Measurements from ENCODE around the gene CYP4F2.

DNA sequence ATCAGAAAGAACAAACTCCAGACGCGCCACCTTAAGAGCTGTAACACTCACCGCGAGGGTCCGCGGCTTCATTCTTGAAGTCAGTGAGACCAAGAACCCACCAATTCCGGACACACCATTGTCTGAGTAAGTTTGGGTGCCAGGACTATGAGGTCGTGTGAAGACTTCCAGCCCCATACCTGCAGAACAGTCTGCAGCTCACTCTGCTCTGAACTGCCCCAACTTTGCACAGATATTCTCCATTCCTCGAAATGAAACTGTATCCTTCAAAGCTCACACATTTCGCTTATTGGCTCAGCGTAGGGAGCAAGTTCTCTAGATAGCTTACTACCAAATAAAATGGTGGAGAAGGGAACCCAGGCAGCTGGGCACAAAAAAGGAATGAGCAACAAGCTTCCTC lies 2.6 kb upstream of the CYP4F2 start:
- TF ChIP-seq, protein P1, sequence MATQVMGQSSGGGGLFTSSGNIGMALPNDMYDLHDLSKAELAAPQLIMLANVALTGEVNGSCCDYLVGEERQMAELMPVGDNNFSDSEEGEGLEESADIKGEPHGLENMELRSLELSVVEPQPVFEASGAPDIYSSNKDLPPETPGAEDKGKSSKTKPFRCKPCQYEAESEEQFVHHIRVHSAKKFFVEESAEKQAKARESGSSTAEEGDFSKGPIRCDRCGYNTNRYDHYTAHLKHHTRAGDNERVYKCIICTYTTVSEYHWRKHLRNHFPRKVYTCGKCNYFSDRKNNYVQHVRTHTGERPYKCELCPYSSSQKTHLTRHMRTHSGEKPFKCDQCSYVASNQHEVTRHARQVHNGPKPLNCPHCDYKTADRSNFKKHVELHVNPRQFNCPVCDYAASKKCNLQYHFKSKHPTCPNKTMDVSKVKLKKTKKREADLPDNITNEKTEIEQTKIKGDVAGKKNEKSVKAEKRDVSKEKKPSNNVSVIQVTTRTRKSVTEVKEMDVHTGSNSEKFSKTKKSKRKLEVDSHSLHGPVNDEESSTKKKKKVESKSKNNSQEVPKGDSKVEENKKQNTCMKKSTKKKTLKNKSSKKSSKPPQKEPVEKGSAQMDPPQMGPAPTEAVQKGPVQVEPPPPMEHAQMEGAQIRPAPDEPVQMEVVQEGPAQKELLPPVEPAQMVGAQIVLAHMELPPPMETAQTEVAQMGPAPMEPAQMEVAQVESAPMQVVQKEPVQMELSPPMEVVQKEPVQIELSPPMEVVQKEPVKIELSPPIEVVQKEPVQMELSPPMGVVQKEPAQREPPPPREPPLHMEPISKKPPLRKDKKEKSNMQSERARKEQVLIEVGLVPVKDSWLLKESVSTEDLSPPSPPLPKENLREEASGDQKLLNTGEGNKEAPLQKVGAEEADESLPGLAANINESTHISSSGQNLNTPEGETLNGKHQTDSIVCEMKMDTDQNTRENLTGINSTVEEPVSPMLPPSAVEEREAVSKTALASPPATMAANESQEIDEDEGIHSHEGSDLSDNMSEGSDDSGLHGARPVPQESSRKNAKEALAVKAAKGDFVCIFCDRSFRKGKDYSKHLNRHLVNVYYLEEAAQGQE (IDR thresholded peaks at IDR 0.05): no peak
- TF ChIP-seq, protein P2, sequence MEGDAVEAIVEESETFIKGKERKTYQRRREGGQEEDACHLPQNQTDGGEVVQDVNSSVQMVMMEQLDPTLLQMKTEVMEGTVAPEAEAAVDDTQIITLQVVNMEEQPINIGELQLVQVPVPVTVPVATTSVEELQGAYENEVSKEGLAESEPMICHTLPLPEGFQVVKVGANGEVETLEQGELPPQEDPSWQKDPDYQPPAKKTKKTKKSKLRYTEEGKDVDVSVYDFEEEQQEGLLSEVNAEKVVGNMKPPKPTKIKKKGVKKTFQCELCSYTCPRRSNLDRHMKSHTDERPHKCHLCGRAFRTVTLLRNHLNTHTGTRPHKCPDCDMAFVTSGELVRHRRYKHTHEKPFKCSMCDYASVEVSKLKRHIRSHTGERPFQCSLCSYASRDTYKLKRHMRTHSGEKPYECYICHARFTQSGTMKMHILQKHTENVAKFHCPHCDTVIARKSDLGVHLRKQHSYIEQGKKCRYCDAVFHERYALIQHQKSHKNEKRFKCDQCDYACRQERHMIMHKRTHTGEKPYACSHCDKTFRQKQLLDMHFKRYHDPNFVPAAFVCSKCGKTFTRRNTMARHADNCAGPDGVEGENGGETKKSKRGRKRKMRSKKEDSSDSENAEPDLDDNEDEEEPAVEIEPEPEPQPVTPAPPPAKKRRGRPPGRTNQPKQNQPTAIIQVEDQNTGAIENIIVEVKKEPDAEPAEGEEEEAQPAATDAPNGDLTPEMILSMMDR (IDR thresholded peaks at IDR 0.05; ENCODE audit: low read depth, low read length, missing input control): no peak
- no peak for TF ChIP-seq RAD21 (IDR thresholded peaks at IDR 0.05)
- no peak for TF ChIP-seq FOXA1 (IDR thresholded peaks at IDR 0.05)
- TF ChIP-seq, protein P3, sequence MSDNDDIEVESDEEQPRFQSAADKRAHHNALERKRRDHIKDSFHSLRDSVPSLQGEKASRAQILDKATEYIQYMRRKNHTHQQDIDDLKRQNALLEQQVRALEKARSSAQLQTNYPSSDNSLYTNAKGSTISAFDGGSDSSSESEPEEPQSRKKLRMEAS (IDR thresholded peaks at IDR 0.05): no peak
- no peak for TF ChIP-seq JUND (IDR thresholded peaks at IDR 0.05)
- TF ChIP-seq TAF1 (conservative IDR thresholded peaks at IDR 0.05): no peak
- no peak for TF ChIP-seq SP1 (IDR thresholded peaks at IDR 0.05)
- TF ChIP-seq, protein P4, sequence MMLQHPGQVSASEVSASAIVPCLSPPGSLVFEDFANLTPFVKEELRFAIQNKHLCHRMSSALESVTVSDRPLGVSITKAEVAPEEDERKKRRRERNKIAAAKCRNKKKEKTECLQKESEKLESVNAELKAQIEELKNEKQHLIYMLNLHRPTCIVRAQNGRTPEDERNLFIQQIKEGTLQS (IDR thresholded peaks at IDR 0.05): no peak
- no peak for TF ChIP-seq EGR1 (IDR thresholded peaks at IDR 0.05; ENCODE audit: low read depth in 2 of 2)
- TF ChIP-seq YY1 (IDR thresholded peaks at IDR 0.05): no peak

Measured in liver (tissue), 3 donors.